NCI-H128 (cell line): Measurements from ENCODE around the gene GCLC.

Experiments
- DNase-seq: peaks from one replicate; lab custom pipeline; 2025; ENCODE audit not compliant: unreplicated experiment; lab: John Stamatoyannopoulos, UW

The GCLC gene

GRCh38 chr6:53527249-53527765 is 17.6 kb downstream of the GCLC start:
- no peak for DNase-seq

GRCh38 chr6:53526000-53526399 is 18.9 kb downstream of the GCLC start:
- DNase-seq, result no peak

- no peak for DNase-seq
These were observed 20.5 kb downstream of the GCLC start for GRCh38 chr6:53524455-53524815.

GRCh38 chr6:53523511-53524454 is 21.1 kb downstream of the GCLC start:
- DNase-seq, result no peak

DNA sequence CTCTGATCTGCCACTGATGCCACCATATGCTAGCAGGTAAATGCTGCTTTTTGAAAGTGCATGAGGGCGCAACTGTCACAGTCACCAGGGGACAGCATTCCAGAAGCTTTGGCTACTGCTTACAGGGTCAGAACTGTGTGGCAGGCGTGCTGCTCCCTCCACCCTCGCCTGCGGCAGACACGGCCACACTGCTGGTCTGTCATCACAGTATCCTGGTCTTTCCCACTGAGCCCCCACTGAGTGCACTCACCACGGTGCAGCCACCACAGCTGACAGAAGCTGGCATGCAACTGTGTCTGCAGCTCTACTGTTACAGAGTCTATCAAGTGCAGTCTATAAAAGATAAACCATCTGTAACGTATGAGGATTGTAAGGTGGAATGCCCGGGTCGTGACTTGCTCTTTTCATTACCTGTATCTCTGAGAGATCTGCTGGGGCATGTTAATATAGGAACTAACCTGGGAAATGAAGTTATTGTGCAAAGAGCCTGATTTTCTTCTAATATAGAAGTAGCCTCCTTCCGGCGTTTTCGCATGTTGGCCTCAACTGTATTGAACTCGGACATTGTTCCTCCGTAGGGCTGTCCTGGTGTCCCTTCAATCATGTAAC is 24.5 kb downstream of the GCLC start:
- DNase-seq, result no peak

DNA sequence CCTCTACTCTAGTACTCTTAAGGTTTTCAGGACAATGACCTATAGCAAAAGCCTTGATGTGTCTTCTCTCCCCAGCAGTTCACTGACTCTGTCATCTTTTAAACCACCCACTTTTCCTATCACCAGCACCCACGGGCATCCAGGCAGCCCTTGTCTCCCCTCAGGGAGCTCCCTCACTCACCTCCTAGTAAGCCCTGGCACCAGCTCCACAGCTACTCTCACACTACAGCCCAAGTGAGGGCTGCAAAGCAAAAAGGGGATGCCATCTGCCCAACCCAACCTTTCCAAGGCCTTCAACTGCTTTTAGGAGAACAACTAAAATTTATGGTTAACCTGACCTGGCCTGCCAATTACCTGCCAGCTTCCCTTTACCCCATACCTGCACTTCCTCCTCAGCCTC is 26.0 kb downstream of the GCLC start:
- DNase-seq, result no peak

GRCh38 chr6:53517021-53517420 is 27.9 kb downstream of the GCLC start:
- no peak for DNase-seq

DNA sequence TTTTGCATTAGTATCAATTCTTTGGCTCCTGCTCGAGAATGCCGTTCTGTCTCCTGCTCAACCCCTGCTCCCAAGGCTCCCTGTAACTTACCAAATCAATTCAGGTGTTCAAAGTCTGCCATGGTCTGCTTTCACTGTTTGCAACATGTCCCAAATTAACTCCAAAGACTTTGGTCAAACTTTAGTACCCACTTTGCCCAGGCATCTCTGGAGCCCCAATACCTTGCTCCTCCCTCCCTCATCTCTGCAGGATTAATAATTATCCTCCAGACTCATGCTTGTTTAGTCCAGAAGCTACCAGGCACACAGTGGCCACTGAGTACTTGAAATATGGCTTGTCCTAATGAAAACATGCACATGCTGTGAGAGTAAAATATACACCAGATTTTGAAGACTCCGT is 30.2 kb downstream of the GCLC start:
- no peak for DNase-seq

GRCh38 chr6:53513519-53513966 is 31.4 kb downstream of the GCLC start:
- no peak for DNase-seq

DNA sequence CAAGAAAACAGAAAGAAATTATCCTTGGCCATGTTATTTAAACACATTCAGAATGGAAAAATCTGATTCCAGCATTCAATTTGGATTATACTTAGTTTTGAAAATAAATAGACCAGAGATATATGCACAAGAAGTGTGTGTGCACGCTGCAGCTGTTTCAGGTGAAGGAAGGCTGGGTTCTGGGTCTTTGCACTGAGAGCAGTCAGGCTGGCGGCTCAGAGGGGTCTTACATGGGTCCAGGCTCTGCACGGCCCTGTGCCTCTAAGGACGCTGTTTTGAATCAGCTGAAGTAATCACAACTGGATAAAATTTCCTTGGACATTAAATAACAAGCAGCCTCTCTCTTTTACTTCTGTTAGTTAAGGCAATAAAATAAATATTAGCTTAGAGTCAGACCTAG is 31.8 kb downstream of the GCLC start:
- no peak for DNase-seq

- no peak for DNase-seq
These were observed 32.3 kb downstream of the GCLC start for GRCh38 chr6:53512626-53513025.

- no peak for DNase-seq
These were observed 34.2 kb downstream of the GCLC start for GRCh38 chr6:53510746-53511145.

DNA sequence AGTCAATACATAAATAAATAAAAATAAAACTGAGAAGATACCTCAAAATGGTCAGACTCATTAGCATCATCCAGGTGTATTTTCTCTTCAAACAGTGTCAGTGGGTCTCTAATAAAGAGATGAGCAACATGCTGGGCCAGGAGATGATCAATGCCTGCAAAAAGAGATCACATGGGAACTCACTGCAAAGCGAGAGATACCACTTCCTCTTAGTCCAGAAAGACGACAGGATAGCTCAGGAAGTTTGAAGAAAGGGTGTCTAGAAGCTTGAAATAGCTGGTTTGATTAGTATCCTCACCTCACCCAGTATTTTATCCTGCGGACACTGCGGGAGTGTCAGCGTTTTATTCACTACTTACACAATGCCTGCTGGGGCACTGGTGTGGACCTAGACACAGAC is 38.0 kb downstream of the GCLC start:
- no peak for DNase-seq

- no peak for DNase-seq
These were observed 40.4 kb downstream of the GCLC start for GRCh38 chr6:53504512-53504911.

GRCh38 chr6:53503060-53503459 is 41.8 kb downstream of the GCLC start:
- DNase-seq, result no peak

- no peak for DNase-seq
These were observed 43.5 kb downstream of the GCLC start for GRCh38 chr6:53501432-53501831.

GRCh38 chr6:53500095-53500494 is 44.8 kb downstream of the GCLC start:
- DNase-seq, result no peak

DNA sequence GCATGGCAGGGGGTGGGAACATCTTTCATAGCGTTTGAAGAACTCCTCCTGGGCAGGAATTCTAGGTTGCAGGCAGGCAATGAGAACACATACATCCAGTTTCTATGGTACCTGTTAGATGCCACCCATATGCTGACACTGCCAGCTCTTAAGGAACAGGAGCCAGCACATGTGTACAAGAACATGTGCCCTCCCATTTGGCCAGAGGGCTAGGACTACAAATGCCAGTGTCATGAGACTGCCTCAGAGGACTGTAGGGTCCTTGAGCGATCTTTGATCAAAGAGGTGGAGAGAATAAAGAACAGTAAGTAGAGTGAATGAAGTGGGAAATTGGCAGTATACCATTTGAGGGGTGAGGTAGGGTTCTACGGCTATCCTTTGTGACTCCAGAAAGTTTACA is 45.8 kb downstream of the GCLC start:
- DNase-seq, result no peak

GRCh38 chr6:53498649-53499048 is 46.3 kb downstream of the GCLC start:
- DNase-seq, result no peak

GRCh38 chr6:53497905-53498304 is 47.0 kb downstream of the GCLC start:
- DNase-seq, result no peak

GRCh38 chr6:53496797-53497375 is 48.0 kb downstream of the GCLC start:
- DNase-seq, result no peak
